GM21576 (cell line): Measurements from ENCODE around the gene RUNX3.

Experiments used
- ATAC-seq: cut with Tn5 transposase; IDR thresholded peaks from one replicate; pipeline ENCODE4 v1.9.1; 2021; ENCODE audit warnings: mild to moderate bottlenecking, moderate library complexity; ENCODE audit not compliant: unreplicated experiment

Gene RUNX3

DNA sequence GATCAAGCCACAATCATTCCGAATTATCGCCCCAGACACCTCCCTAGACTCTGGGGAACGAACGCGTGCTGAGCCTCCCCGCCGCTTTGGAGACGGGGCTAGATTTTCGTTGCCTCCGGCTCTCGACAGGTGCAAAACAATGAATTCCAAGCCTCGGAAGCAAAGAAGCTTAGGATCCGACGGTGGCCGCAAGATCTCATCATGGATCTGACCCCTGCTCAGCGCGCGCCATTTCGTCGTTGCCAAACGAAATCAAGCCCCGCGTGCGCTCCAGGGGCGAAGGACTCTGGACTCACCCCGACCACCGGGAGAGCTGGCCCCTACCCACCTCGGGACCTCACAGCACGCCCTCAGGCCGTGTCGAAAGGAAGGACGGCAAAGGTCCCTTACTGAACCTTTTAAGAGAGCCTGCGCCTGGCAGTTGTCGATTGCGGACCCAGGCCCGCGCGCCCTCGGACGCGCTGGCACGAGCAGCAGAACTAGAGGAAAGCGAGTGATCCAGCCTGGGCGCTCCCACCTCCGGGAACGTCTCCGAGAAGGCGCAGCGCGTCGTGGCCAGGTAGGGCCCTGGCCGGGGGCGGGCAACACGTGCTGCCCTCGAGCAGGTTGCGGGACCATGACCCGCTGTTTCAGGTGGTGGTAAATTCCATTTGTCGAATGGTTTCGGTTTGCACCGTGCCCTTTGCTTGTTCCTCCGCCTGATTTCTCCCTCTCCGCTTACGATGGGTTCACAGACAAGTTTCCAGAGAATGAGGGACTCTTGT, 1.6 kb upstream of the RUNX3 start:
- no peak for ATAC-seq

DNA sequence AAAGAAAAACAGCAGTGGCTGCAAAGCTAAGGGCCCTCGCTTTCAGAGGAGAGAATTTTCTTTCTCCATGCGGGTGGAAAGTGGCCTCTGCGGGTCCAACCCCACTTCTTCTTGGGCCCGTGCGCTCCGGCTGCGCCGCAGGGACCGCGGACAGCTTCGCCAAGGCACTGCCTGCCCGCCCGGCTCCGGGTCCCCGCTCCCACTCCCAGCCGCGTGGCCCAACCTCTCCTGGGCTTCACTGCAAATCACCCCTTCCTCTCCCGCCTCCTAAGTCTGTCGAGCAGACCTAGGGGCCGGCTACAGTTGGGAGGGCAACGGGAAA, 1.0 kb upstream of the RUNX3 start:
- no peak for ATAC-seq

DNA sequence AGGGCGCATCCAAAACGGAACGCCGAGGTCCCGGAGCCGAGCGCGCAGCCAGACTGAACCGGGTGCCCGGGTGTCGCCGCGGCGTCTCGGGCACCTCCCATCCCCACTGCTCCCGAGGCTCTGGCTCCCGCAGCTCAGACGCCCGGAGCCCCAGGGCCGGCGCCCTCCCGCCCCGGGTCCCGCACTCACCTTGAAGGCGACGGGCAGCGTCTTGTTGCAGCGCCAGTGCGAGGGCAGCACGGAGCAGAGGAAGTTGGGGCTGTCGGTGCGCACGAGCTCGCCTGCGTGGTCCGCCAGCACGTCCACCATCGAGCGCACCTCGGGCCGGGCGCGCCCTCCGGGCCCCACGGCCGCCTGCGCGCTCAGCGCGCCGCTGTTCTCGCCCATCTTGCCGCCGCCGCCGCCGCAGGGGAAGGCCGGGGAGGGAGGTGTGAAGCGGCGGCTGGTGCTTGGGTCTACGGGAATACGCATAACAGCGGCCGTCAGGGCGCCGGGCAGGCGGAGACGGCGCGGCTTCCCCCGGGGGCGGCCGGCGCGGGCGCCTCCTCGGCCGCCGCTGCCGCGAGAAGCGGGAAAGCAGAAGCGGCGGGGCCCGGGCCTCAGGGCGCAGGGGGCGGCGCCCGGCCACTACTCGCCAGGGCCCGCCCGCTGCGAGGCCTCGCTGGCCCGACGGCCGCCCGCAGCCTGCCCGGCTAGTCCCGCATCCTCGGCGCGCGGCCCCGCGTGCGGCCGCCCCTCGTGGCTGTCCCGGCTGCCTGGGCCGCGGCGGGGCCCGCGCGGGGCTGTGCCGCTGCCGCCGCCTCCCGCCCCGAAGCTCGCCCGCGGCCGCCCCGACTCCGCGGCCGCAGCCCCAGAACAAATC, 447 bp downstream of the RUNX3 start:
- ATAC-seq = peak; percentile 1

DNA sequence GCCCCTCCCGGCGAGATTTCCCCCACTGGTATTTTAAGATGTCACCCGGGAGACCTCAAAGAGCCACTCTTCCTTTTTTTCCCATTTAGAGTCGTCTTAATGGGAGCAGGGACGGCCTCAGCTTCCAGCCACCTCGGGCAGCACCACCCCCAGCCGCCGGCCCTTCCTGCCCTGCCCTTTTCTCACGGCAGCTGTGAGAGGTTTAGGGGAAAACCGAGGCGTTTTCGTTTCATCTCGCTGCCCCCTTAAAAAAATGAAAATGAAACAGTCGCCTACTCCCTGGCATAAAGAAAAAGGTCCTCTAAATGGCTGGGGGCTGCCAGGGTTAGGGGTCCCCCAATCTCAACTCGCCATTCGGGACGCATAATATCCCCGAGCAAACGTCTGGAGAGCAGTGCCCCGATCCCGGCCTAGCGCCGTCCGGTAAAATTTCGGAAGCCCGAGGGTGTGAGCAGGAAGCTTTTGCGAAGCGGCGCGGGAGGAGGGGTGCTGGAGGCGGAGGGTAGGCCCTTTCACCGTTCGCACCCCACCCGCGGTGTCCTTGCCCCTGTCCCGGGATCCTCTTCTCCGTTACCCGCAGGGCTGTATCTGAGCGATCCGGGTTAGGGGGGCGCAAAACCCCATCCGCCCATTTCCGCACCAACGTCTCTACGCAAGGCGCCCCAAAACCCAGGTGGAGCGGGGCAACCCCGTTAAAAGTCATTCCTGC, 1.2 kb downstream of the RUNX3 start:
- ATAC-seq = no peak

DNA sequence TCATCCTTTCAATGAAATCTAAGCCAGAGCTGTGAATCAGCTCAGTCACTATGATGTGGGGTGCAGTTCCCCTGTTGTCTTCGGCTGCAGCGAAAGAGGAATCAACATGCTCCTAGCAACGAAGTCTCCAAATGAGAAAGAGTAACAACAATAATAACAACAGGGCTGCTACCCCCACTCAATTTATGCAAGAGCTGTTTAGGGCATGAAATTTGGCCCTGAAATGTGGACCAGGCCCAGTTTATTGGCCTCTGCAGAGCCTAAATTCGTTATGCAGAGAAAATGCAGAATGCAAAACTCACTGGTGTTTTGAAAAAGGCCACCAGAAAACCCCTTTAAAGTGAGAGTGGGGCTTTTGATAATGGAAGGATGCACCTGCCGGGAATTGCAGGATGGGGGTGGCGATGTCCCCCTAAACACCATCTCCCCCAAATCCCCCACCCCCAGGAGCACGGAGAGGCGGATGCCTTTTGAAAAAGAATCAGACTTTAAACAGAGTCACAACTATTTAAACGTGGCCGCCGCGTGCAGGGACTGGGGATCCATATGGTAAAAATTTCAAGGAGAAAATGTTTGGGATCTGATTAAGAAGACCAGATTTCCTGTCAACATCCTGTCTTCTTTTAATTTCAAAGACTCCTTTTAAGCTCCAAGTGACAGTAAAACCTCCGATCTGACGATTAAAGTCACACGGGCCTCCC, 1.9 kb downstream of the RUNX3 start:
- no peak for ATAC-seq

DNA sequence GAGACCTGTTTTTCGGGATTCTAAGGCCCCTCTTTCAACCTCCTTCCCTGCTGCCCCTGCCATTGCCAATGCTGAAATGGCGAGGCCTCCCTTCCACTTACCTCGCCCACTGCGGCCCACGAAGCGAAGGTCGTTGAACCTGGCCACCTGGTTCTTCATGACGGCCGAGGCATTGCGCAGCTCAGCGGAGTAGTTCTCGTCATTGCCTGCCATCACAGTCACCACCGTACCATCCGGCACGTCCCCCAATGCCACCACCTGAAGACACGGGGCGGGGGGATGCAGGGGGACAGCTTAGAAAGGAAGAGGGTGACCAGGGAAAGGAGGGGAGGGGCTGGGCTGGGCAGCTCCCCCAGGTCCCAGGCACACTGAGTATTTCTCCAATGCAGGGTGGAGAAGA, 2.6 kb downstream of the RUNX3 start:
- no peak for ATAC-seq

DNA sequence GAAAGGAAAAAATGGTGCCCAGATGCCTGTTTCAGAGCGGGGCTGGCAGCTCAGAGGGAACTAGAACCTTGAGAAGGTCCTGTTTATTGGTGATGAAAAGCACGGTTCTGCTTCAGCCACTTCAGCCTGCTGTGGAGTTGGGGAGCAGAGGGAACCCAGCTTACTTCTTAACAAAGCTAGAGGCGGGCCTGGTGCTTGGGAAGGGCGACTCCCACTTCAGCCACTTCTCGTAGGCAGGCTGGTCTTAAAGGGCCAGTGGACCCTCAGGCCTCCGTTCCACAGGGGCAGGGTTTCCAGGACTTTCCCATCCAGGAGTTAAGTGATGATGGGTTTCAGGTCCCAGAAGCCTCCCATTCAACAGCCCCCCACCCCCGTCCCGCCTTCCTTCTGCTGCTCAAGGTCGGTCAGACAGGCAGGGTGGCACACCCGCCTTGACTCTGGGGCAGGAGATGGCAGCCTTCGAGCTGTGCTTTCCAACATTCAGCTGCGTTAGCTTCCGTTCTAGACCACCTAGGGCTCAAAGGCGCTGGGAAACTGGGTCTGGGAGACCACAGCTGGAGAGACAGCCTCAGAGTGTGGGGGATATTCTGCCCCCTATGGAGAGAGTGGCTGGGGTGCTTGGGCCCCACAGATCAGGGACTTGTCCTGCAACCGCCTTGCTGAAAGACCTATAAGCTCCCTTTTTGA, 3.4 kb downstream of the RUNX3 start:
- ATAC-seq = no peak

DNA sequence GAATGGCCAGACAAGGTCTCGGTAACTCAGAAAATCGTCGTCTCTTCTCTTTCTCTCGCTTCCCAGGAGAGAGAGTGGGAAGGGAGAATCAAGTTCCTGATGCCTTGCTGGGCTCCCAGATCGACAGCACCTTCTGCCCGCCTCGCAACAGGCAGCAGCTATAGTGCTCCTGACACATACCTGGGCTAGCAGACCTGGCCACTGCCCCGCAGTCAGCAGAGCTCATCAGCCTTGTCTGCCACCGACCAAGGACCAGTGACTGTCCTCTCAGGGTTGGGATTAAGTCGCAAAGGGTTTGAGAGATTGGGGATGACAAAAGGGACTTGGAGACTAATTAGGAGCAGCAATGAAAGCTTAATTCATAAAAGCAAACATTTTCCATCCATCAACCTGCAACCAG, 4.1 kb downstream of the RUNX3 start:
- no peak for ATAC-seq

DNA sequence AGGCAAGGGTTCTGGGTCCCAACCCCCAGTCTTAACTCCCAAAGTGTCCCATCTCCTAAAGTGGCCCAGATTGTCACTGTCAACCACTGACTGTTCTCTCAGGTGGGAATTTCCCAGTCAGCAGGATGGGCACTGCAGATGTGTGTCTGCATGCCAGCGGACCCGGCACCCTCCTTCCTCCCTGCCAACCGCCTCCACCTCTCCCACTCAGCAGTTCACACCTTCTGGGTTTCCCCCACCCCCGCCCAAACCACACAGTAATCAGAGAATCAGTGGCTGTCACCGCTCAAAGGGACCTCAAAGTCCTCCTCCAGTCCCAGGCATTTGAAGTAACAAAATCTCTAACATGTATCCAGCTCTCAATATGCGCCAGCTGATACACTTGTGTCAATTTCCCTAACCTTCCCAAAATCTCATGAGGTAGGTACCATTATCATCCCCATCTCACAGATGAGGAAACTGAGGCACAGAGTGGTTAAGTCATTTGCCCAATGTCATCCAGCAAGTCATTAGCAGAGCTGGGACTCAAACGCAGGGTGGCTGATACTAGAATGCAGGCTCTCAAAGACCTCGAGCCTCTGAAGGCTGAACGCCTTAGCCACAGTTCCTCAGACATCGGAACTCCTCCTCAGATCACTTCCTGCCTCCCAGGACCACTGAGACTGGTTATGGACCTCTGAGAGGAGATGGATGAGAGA, 4.8 kb downstream of the RUNX3 start:
- ATAC-seq = no peak

DNA sequence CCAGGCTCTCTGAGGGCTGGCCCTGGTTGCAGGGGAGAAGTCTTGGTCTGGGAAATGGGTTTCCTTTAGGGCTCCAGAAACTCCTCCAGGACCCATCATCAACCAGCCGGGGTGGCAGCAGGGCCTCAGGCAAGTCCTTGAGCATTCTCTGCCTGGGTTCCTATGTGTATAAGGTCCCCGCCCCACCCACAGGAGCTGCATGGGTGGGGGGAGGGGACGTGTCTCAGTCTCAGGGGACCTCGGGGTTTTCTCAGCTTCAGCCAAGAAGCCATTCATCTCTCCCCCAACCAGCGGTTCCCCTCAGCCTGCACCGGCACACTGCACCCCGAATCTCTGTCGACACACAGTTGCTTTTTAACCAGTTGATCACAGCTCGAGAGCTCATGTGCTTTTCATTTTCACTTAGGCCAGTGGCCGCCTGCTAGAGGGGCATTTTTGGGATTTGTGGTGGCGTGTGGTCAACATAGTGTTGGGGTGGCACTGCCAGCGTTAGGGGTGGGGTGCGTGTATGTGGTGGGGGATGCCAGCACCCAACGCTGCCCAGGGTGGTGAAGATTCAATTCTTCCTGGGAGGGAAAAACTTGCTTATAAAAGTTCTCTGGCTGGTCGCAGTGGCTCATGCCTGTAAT, 6.5 kb downstream of the RUNX3 start:
- no peak for ATAC-seq

DNA sequence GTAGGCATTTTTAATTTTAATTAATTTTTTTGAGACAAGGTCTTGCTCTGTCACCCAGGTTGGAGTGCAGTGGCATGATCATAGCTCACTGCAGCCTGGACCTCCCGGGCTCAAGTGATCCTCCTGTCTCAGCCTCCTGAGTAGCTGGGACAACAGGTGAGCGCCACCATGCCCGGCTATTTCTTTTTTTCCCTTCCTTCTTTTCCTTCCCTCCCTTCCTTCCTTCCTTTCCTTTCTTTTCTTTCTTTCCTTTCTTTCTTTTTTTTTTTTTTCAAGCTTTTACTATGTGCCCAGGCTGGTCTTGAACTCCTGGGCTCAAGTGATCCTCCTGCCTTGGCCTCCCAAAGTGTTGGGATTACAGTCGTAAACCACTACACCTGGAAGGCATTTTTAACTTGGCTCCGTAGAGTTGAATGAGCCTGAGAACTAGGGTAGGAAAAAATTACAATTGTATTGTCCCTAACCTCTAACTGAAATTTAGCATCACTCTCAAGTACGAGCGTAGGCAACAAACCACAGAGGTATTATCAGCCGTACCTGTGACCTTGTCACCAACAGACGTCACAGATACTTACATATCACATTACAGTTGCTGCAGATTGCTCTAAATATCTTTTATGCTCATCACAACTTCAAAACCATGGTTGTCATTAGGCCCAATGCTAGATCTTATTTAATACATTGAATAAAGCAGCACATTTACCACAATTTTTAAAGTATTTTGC, 8.0 kb downstream of the RUNX3 start:
- no peak for ATAC-seq

DNA sequence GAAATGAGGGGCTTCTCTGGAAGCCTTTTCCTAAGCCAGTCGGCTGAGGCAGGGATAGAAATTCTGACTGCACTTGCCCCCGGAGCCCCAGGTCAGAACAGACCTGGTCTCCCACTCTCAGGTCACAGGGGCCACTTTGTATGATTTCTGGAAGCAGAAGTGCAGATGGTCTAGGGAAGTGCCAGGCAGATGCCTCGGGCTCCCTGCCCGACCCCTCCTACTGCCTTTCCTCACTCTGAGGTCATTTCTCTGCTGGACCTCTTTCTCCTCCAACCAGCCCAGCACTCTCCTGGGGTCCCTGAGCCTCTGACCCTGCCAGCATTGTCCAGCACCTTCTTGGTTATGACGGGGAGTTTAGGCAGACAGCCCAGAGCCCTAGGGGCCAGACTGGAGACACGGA, 8.7 kb downstream of the RUNX3 start:
- ATAC-seq = no peak

DNA sequence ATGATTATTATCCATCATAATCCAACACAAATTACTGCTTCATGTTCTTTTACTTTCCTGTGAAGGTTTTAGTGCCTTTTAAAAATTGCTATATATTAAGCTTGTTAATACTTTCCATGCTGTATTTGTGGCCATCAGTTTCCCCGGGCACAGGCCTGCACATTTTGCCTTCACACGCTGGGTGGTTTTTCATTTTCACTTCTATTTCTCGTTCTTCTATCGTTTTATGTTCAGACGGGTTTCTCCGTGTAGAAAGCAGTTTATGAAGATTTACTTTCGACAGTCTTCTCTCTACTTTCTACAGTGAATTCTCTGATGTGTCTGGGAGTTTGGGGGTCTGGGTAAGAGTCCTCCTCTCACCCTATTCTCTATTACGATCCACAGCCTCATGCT, 9.5 kb downstream of the RUNX3 start:
- ATAC-seq = no peak

DNA sequence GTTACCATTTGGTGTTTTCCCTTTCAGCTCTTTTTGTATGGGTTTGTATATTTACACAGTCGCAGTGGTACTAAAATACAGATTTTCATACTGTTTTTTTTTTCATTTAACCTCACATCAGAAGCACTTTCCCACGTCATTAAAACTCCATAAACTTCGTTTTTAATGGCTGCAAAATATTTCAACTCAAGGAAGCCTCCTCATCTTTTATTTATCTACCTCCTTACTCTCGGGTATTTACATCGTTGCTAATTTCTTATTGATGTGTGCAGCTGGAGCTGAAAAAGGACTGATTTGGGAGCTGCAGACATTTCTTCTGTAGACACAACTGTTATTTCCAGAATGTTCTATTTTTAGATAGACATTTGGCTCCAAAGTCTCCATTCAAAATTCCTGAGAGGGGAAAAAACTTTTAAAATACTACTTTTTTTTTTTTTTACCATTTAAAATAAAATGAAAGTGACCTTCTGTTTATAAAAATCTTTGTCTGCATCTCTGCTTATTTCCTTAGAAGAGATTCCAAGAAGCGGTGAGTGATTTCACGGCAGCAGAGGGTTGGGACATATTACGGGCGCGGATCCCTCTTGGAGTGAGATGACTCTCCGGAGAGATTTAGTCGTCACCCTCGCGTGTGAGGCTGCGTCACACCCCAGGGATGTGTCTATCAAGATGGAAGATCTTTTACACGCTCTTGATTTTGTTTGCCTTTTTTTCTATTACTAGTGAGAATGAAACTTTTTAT, 10.1 kb downstream of the RUNX3 start:
- ATAC-seq = no peak

DNA sequence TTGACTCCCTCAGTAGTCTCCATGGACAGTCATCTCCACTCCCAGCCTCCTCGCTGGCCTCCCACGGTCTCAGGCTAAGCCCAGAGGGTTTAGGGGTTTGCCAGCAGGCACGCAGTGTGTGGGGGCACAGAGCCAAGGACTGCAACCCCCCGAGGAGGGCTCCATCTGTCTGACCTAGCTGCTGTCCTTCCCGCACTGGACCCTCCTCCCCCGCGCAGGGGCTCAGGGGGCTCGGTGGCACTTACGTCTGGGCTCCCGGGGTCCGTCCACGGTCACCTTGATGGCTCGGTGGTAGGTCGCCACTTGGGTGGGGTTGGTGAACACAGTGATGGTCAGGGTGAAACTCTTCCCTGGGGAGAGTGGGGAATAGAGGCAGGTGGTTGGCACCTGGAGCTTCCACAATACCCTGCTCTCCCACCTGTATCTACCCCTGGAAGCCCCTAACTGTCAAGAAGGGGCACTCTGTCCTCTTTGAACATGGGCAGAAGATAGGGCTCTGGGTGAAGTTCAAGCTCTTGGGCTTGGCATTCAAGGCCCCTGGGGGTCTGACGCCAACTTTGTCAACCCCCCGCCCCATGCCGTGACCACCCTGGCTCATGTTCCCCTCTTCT, 11.0 kb downstream of the RUNX3 start:
- ATAC-seq = no peak

DNA sequence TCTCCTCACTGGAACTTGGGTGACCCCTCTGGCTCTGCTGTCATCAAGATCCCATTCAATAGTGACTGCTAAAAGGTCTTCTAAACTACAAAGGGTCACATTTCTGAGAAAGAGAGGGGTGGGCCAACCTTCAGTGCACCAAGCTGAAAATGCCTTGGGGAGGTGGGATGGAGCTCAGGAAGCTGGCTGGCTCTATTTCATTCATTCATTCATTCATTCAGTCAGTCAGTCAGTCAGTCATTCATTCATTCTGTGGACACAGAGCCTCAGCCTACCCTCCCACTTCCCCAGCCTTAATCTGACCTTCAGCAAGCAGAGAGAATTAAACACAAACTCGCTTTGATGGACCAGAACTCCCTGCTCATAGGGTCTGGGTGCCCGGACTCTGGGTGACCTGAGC, 11.7 kb downstream of the RUNX3 start:
- ATAC-seq = no peak

DNA sequence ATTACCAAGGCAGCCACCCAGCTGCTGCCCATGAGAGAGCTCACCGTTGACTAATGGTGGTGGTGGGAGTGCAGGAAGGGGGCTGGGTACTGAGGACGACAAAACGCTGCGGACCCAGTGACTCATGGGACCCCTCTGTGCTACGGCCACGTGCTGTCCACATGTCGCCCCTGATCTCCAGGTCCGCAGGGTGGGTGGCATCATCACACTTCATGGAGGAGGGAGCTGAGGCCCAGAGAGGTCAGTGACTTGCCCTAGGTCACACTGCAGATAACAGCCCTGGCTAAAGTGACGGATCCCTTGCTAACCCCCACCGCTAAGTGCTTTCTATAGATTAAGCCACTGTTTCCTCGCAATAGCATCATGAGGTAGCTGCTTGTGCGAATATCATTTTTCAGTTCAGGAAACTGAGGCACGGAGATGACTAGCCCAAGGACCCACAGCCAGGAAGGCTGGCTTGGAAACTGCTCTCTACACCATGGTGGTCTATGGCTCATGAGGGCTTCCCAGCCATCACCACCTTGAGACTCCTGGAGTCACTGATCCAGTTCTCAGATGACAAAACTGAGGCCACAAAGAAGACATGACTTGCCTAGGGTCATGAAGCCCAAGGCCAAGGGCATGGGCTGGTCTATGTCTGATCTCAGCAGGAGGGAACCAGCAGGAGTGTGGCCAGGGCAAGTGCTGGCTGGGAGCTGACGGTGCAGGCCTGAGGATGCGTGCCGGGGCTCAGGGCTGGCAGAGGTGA, 12.6 kb downstream of the RUNX3 start:
- ATAC-seq = no peak
